ENCODE data around the gene HAO2.
"Not testable (repeated sequence)": the region's sequence is repeated elsewhere in the genome, so short reads cannot be mapped to it uniquely, and the experiment has no call there.

HAO2 gene

DNA sequence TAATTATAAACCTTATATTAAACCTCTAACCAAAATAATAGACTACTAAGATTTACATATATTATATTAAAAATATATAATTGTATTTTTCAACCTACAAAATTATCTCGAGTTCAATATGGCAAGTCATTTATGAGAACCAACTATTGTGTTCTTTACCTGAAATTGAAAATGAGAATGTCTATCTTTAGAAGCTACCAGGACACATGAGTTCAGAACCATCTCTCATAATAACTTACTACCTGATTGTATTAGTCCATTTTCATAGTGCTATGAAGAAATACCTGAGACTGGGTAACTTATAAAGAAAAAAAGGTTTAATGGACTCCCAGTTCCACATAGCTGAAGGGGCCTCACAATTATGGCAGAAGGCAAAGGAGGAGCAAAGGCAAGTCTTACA is 6.8 kb downstream of the HAO2 start:
- TF ChIP-seq, protein P1, sequence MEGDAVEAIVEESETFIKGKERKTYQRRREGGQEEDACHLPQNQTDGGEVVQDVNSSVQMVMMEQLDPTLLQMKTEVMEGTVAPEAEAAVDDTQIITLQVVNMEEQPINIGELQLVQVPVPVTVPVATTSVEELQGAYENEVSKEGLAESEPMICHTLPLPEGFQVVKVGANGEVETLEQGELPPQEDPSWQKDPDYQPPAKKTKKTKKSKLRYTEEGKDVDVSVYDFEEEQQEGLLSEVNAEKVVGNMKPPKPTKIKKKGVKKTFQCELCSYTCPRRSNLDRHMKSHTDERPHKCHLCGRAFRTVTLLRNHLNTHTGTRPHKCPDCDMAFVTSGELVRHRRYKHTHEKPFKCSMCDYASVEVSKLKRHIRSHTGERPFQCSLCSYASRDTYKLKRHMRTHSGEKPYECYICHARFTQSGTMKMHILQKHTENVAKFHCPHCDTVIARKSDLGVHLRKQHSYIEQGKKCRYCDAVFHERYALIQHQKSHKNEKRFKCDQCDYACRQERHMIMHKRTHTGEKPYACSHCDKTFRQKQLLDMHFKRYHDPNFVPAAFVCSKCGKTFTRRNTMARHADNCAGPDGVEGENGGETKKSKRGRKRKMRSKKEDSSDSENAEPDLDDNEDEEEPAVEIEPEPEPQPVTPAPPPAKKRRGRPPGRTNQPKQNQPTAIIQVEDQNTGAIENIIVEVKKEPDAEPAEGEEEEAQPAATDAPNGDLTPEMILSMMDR (IDR thresholded peaks at IDR 0.05; ENCODE audit: low read depth, low read length, missing control alignments), result no peak
- H3K4me3 ChIP-seq (ENCODE audit: low read depth, low read length), result no peak overlapping the region
- no peak for DNase-seq (ENCODE audit: low read depth)

DNA sequence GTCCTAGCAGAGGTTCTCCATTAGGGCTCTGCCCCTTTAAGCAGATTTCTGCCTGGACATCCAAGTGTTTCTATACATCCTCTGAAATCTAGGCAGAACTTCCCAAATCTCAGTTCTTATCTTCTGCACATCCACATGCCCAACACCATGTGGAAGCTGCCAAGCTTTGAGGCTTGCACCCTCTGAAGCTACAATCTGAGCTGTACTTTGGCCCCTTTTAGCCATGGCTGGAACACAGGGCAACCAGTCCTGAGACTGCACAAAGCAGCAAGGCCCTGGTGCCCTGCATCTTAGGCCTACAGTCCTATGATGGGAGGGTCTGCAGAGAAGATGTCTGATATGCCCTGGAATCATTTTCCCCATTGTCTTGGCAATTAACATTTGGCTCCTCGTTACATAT is 8.0 kb downstream of the HAO2 start:
- TF ChIP-seq, protein P1 (IDR thresholded peaks at IDR 0.05; ENCODE audit: low read depth, low read length, missing control alignments), result no peak
- no peak for DNase-seq (ENCODE audit: low read depth)

DNA sequence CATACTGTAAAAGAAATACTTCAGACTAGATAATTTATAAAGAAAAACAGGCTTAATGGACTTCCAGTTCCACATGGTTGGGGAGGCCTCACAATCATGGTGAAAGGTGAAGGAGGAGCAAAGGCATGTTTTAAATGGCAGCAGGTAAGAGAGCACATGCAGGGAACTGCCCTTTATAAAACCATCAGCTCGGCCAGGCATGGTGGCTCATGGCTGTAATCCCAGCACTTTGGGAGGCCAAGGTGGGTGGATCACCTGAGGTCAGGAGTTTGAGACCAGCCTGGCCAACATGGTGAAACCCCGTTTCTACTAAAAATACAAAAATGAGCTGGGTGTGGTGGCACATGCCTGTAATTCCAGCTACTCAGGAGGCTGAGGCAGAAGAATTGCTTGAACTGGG is 9.0 kb downstream of the HAO2 start:
- not testable (repeated sequence) for DNase-seq (ENCODE audit: low read depth); H3K4me3 ChIP-seq (ENCODE audit: low read depth, low read length)

More for the DNA sequence above, 8.0 kb downstream of the HAO2 start:
- H3K4me3 ChIP-seq (ENCODE audit: low read depth, low read length), result no peak overlapping the region

DNA sequence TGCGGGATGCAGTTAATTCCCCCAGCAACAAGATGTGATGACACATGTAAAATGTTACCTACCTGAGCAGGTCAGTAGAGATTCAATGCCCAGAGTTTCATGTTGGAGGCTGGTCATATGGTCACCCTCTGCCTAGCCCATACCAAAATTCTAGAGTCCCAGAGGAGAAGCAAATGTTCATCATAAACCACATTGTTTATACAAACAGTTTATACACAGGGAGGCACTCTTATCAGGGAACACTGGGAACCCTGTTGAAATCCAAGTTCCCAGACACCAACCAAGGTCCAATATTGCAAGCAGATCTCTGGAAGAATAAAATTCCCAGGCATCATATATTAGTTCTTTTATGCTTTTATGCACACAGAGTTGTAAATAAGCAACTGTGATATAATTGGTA is 10.5 kb downstream of the HAO2 start:
- H3K4me3 ChIP-seq (ENCODE audit: low read depth, low read length), result no peak overlapping the region
- DNase-seq (ENCODE audit: low read depth), result no peak
- TF ChIP-seq, protein P1 (IDR thresholded peaks at IDR 0.05; ENCODE audit: low read depth, low read length, missing control alignments), result no peak

DNA sequence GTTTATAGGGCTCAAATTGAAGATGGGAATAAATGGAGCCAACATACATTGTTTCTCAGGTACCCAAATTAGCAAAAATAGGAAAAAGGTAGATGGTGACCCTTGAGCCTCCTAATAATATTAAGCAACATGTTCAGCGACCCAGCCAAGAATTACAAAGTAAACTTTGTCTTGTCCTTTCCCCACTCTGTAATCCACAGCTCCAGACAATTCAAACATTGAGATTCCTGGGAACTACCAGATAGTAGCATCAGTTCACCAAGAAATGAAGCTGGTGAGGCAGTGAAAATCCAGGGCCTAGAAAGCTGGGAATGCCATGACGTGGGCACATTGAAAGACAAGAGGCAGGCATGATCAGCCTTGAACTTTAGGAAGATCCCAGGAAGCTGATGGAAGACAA is 11.7 kb downstream of the HAO2 start:
- TF ChIP-seq, protein P1 (IDR thresholded peaks at IDR 0.05; ENCODE audit: low read depth, low read length, missing control alignments), result no peak
- no peak for DNase-seq (ENCODE audit: low read depth)
- H3K4me3 ChIP-seq (ENCODE audit: low read depth, low read length), result no peak overlapping the region

DNA sequence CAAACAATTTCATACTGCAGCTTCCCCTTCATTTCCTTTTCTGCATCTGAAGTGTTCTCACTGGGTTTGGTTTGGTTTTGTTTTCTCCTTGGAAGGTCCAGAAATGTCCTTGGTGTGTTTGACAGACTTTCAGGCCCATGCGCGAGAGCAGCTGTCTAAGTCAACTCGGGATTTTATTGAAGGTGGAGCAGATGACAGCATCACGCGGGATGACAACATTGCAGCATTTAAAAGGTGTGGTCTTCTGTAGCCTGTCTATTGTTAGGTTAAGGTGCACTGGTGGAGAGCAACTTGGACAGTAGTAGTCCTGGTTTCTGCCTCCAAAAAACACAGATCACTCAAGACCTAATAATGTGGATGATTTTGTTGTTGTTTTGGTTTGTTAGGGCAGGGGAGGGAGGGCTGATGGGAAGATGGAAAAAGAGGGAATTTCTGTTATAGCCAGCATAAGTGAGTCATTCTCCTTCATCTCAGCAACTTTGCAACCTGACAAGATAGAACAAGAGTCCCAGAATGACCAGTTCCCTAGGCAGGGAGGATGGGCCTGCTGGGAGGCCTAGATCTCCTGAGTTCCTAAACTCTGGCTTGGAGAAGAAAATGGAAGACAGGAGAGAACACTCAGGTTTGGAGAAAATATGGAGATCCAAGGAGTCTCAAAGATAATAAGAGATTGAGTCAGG is 12.5 kb downstream of the HAO2 start:
- TF ChIP-seq, protein P1 (IDR thresholded peaks at IDR 0.05; ENCODE audit: low read depth, low read length, missing control alignments), result no peak
- no peak overlapping the region for H3K4me3 ChIP-seq (ENCODE audit: low read depth, low read length)
- no peak for DNase-seq (ENCODE audit: low read depth)

DNA sequence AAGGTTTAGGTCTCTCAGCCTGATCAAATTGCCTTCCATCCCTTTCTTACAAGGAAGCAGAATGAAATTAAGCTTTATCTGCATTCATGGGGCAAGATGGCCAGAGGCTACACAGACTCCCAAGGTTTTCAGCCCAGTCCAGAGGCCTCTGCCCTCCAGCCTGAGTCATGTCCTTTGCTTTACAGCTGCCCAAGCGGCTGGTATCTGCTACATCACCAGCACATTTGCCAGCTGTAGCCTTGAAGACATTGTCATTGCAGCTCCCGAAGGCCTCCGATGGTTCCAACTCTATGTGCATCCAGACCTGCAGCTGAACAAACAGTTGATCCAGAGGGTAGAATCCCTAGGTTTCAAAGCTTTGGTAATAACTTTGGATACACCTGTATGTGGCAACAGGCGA is 16.0 kb downstream of the HAO2 start:
- TF ChIP-seq, protein P1 (IDR thresholded peaks at IDR 0.05; ENCODE audit: low read depth, low read length, missing control alignments), result no peak
- no peak overlapping the region for H3K4me3 ChIP-seq (ENCODE audit: low read depth, low read length)
- no peak for DNase-seq (ENCODE audit: low read depth)
